ENCODE measurements around the gene REN. TPM values are rescaled to one million over a fixed set of nuclear protein-coding genes. Genes with fewer than 3 reads are reported as not detected.

Gene REN
- total RNA-seq, 1 donor from 2014 or later: not detected

- no peaks in the 10 kb centered on the region for H3K4me1 ChIP-seq
- TF ChIP-seq CTCF (IDR thresholded peaks at IDR 0.05): no peak
- H3K27ac ChIP-seq: no peak overlapping the region
- no peaks in the 10 kb centered on the region for H3K9me3 ChIP-seq
- intact Hi-C loops (cut with DNase I): no loop called here
- H3K27me3 ChIP-seq: no peaks in the 10 kb centered on the region
- H3K4me3 ChIP-seq: peak overlapping the region; percentile 10 to 44
- H3K36me3 ChIP-seq: no peaks in the 10 kb centered on the region
- DNase-seq (ENCODE audit: low spot score in 2 of 2): no peak
Measured at GRCh38 chr1:204190212-204191211, 24.4 kb upstream of the REN start.

- Histone ChIP-seq H3K36me3 (no peaks in the 10 kb centered on the region), H3K4me1 (no peaks in the 10 kb centered on the region), H3K27me3 (no peaks in the 10 kb centered on the region), H3K9me3 (no peaks in the 10 kb centered on the region), H3K27ac (no peak overlapping the region), H3K4me3 (no peak overlapping the region)
- no peak for DNase-seq (ENCODE audit: low spot score in 2 of 2)
- intact Hi-C loops (cut with DNase I): no loop called here
- TF ChIP-seq CTCF (IDR thresholded peaks at IDR 0.05): no peak
Measured at GRCh38 chr1:204188959-204189639, 23.0 kb upstream of the REN start.

- Histone ChIP-seq H3K36me3 (no peaks in the 10 kb centered on the region), H3K27ac (no peak overlapping the region), H3K27me3 (no peaks in the 10 kb centered on the region), H3K4me1 (no peaks in the 10 kb centered on the region), H3K9me3 (no peaks in the 10 kb centered on the region), H3K4me3 (no peak overlapping the region)
- intact Hi-C loops (cut with DNase I): no loop called here
- no peak for TF ChIP-seq CTCF (IDR thresholded peaks at IDR 0.05)
- no peak for DNase-seq (ENCODE audit: low spot score in 2 of 2)
Measured at GRCh38 chr1:204186597-204186996, 20.5 kb upstream of the REN start.

- Histone ChIP-seq H3K9me3 (no peaks in the 10 kb centered on the region), H3K36me3 (no peaks in the 10 kb centered on the region), H3K27ac (no peak overlapping the region), H3K4me3 (no peak overlapping the region), H3K4me1 (no peaks in the 10 kb centered on the region), H3K27me3 (no peaks in the 10 kb centered on the region)
- DNase-seq (ENCODE audit: low spot score in 2 of 2): no peak
- no peak for TF ChIP-seq CTCF (IDR thresholded peaks at IDR 0.05)
- intact Hi-C loops (cut with DNase I): no loop called here
Measured at GRCh38 chr1:204181116-204181515, 15.0 kb upstream of the REN start.

- no peaks in the 10 kb centered on the region for H3K36me3 ChIP-seq
- DNase-seq (ENCODE audit: low spot score in 2 of 2): no peak
- no peaks in the 10 kb centered on the region for H3K27me3 ChIP-seq
- intact Hi-C loops (cut with DNase I): no loop called here
- TF ChIP-seq CTCF (IDR thresholded peaks at IDR 0.05): no peak
- H3K27ac ChIP-seq: no peak overlapping the region
- no peaks in the 10 kb centered on the region for H3K9me3 ChIP-seq
- no peak overlapping the region for H3K4me3 ChIP-seq
- H3K4me1 ChIP-seq: no peaks in the 10 kb centered on the region
Measured at GRCh38 chr1:204180133-204180532, 14.0 kb upstream of the REN start.
